GM12891 (cell line): ENCODE measurements around the gene RANGAP1.

Experiments
- DNase-seq: peaks from one replicate; pipeline ENCODE4 v3.0.0; 2011; ENCODE audit warnings: low spot score; ENCODE audit not compliant: insufficient read length
- FAIRE-seq: peaks from 2 replicates; lab custom pipeline; 2011; peaks lifted over from hg19 to GRCh38; lab: Jason Lieb, UNC
- POLR2A ChIP-seq: IDR thresholded peaks from 2 replicates; pipeline ENCODE4 v1.6.1; 2011; ENCODE audit warnings: low read depth, low read length, control low read depth
- POLR2AphosphoS5 ChIP-seq: IDR thresholded peaks from 2 replicates; pipeline ENCODE4 v1.6.1; 2011; ENCODE audit warnings: low read depth, low read length, control low read depth
- POU2F2 ChIP-seq: IDR thresholded peaks from 2 replicates; pipeline ENCODE4 v1.6.1; 2011; ENCODE audit warnings: low read depth, mild to moderate bottlenecking, control low read depth, low read length, moderate library complexity
- TAF1 ChIP-seq: IDR thresholded peaks from 2 replicates; pipeline ENCODE4 v1.6.1; 2011; ENCODE audit warnings: low read depth, low read length, control low read depth

The RANGAP1 gene

GRCh38 chr22:41197038-41197972 is 88.7 kb downstream of the RANGAP1 start:
- DNase-seq: peak; percentile 86
- TF ChIP-seq POLR2A (no peak), POU2F2 (no peak), POLR2AphosphoS5 (no peak), TAF1 (no peak)
- FAIRE-seq: peak; percentile 86
